Amygdala (tissue), 56 donors: ENCODE data around the gene RGS7.
"Not testable (repeated sequence)": the region's sequence is repeated elsewhere in the genome, so short reads cannot be mapped to it uniquely, and the experiment has no call there.

ENCODE experiments used
- DNase-seq, 56 donors: peaks; one replicate each; lab custom pipeline; 2025; lab: John Stamatoyannopoulos, UW

The RGS7 gene

DNA sequence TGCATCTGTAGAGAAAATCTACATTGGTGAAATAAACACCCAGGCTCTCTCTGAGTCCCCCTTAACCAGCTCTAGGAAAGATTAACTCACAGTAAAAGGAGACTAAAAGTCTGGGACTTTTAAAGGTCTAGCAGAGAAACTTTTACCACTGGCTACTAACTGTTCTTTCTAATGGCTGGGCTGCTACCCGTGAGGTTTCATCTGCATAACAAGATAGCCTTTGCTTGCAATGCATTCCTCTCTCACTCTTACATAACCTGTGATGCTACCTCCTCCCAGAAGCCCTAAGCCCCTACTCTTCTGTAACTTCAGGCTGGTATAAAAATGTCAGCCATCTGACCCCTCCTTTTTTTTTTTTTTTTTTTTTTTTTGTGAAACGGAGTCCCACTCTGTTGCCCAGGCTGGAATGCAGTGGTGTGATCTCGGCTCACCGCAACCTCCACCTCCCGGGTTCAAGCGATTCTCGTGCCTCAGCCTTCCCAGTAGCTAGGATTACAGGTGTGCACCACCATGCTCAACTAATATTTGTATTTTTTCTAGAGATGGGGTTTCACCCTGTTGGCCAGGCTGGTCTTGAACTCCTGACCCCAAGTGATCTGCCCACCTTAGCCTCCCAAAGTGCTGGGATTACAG, 344.2 kb downstream of the RGS7 start:
- no peak for DNase-seq

DNA sequence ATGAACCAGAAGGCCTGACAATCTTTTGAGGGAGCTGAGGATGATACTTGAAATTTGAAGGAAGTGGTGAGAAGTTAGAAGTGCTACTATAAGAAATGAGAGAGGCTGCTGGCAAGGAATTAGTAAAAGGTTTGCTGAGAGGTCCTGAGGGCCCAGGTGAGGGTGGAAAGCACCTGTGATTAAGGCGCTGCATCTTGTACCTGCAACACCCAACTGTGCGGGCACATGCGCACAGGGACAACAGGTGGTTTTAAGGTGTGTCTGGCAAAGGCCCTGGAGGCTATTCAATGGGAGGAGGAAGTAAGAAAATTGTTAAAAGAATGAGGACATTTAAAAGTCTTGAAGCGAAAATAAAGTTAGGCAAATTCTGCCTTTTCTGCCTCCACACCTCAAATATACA, 349.3 kb downstream of the RGS7 start:
- no peak for DNase-seq

DNA sequence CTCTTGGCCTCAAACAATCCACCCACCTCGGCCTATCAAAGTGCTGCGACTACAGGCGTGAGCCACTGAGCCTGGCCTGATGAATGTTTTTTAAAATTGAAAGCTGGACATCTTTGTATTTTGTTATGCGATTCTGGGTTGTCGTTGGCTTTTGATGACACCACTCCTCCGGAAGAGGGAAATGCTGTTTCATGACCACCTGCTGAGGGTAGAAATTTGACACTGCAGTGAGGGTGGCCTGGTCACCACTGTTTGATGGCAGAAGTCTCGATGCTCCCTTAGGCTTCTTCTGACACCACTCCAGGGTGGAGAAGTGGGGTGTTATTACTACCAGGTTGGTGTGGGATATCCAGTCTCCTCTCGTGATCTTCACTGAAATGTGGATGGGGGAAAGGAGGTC, 357.2 kb downstream of the RGS7 start:
- DNase-seq = no peak

DNA sequence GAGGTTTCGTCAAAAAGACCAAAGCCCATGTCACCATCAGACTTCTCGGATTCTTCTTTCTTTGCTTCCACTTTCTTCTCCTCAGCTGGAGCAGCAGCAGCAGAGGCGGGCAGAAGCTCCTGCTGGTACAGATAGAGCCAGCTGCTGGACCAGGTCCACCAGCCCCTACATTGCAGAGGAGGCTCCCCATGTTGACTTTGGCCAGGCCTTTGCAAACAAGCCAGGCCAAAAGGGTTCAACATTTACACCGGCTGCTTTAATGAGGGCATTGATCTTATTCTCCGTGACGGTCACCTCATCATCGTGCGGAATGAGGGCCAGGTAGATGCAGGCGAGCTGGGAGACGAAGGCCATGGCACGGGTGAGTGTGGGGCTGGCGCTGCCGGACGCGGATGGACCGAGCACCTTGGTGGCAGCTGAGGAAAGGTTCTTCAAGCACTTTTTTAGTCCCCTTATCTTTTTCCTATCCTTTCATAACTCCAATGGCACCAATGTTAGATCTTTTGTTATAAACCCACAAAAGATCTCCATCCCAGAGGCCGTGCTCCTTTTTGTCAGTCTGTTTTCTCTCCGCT, 358.5 kb downstream of the RGS7 start:
- DNase-seq = no peak

DNA sequence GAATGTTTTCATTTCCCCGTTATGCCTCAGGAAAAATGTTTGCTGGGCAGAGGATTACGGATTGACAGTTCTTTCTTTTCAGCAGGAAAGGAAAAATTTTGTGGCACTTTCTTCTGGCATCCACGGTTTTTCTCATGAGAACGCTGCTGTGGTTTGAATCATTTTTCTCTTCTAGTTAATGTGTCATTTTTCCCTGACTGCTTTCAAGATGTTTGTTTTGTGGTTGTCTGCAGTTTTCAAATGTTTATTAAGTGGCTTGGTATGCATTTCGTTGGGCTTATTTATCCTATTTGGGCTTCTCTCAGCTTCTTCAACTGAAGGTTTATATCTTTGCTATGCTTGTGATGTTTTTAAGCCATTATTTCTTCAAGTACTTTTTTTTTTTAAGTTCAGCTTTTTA, 359.0 kb downstream of the RGS7 start:
- DNase-seq = no peak

DNA sequence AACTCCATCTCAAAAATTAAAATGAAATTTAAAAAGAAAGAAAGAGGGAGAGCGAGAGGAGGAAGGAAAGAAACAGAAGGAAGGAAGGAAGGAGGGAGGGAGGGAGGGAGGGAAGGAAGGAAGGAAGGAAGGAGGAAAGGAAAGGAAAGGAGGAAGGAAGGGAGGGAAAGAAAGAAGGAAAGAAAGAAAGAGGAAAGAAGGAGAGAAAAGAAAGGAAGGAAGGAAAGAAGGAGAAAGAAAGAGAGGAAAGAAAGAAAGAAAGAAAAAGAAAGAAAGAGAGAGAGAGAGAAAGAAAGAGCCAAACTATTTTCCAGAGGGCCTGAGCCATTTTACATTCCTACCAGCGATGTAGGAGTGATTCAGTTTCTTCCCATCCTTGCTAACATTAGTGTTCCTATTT, 364.0 kb downstream of the RGS7 start:
- no peak for DNase-seq

DNA sequence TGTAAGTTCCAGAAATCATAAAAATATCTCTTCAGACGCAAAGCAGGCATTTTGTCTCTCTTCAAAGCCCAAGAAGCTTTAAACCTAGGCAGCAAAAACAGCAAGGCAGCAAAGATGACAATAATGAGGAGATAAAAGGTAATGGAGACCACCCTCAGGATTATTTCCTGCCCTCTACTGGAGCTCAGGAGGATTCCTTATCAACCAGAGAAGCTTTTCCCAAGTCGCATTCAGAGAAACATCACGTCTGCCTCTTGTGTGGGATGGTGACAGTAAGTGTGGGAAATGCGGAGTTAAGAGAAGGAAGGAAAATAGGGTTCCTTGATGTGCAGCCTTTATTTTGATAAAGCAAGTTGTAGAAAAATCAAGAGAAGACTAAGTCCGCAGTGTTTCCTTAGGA, 365.8 kb downstream of the RGS7 start:
- DNase-seq = no peak

DNA sequence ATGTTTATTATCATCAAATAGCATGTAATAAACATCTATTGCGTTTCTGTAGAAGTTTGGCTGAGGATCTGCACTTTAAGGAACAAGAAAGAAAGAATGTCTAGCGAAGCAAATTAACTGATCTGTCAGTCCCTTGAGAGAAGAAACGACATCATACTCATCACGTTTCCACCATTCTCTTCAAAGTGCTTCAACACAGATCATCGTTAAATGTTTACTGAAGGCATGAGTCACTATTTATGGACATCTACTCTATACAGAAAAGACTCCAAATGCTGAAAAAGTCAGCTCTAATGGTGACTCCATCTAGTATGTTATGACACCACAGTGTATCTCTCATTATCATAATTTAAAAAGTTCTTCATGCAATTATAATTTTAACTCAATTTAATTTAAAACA, 369.1 kb downstream of the RGS7 start:
- DNase-seq = no peak

DNA sequence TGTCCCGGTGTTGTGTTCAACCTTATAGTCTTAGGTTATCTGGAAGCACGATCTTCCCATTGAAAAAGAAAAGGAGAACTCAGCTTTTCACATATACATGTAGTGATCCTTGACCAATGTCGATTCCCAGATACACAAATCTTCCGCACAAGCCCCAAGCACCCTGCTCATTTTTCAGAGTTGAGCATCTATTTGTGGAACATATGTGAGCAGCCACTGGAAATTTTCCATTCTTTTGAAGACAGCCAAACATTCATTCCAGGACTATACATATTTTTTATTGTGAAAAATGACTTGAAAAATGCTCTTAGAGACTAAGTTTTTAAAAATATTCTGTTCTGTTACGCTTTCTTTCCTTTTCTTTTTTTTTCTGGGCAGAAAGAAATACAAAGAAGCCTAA, 371.9 kb downstream of the RGS7 start:
- no peak for DNase-seq

DNA sequence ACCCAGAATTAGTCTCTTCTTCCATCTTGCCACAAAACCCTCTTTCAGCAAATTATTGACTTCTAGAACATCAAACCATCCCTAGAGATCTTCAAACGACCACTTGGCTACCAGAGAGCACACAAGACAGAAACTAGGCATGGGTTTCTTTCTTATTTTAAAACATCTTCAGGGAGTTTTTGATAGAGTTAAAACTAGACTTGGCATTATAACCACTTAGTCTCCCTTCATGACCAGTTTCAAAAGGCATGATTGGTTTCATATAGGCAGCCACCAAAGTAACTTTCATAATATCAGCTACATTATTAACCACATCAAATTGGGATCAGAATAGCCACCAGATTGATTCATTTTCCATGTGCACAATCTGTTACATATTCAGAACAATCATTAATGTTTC, 376.7 kb downstream of the RGS7 start:
- DNase-seq = no peak

DNA sequence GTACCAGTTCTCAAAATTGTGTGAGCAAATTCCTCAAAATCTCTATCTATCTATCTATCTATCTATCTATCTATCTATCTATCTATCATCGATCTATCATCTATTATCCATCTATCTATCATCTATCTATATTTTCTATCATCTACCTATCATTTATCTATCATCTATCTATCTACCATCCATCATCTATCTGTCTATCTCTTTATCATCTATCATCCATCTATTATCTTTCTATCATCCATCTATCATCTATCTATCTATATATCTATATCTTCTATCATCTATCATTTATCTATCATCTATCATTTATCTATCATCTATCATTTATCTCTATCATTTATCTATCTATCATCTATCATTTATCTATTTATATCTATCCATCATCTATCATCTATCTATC, 380.3 kb downstream of the RGS7 start:
- no peak for DNase-seq

DNA sequence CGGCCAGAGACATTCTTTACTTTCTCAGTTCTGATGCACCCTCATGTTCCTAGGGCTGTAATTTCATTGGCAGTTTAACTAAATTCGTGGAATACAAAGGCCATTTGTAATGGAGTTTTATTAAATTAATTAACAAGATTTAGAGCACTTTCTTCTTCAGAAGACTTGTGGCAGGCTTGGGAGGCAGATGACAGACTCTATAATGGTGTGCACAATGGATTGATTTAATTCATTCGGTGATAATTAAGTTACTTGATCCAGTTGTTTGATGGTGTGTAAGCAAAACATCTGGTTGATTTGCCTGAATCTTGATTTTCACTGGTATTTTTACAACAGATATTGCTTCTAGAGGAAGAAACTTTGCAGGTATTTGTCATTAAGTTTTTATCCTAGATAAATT, 383.1 kb downstream of the RGS7 start:
- no peak for DNase-seq

DNA sequence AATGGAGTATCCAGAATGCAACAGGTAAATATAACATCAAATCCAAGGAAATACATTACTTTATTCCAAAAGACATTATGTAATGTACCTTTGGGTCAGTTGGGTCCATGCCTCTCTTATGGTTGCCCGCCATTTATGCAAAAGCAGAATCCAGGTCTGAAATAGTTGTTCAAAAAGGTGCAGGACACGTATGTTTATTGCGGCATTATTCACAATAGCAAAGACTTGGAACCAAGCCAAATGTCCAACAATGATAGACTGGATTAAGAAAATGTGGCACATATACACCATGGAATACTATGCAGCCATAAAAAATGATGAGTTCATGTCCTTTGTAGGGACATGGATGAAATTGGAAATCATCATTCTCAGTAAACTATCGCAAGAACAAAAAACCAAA, 384.9 kb downstream of the RGS7 start:
- not testable (repeated sequence) for DNase-seq

DNA sequence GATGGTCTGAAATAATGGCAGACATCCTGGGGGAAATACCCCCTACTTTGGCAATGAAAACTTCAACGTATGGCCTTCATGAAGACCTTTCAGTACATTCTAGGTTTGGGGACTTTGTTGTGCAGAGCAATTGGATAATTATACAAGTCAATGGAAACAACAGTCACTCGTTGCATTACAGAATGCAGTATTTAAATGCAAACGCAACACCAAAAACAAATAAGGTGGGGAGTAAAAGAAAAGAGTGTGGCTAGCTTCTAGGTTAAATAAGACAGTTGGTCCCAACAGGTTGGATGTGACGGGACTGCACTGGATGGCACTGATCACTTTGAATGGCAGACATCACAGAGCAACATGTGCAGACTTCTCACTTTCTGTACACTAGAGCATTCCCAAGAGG, 386.8 kb downstream of the RGS7 start:
- no peak for DNase-seq

DNA sequence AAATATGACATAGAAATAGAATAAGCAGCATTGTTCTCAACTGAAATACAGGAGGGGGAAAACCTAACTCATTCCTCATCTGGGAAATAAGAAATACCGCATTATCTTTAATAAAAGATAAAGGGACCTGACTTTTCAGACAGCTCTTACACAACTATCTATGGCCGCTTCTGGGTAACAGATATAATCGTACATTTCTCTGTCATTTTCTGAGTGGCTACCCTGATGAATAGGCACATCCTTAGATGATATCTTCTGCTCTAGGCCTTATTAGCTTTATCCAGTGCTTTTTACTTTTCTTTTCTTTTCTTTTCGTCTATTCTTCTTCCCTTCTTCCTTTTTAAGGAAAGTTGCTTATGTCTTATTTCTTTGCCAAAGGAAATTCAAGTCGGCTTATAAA, 388.1 kb downstream of the RGS7 start:
- no peak for DNase-seq

DNA sequence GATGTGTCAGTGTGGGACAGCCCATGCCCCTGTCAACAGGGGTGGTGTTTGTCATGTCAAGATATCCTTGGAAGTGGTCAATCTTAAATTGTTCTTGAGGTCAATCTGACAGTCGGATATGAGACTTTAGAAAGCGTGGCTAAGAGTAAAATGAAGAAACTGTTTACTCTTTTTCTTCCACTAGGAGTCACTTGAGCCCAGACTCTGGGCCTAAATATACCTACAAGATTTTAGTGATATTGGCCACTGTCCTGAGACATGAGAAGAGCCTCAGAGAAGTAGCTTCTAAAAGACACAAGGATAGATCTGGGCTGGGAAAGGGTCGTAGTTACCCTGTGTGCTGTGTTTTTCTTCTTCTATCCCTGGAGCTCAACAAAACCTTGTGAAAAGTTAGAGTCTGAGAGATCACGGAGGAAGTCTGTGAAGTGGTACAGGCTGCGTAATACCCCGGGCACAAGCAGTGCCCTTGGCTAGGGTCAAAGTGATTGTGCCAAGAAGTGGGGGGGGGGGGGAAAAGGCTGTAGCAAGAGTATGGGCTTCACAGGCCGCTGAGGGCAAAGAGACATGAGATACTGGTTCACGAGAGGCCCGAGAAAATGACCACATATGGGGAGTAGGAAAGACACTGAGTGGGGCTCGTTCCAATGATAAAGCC, 389.8 kb downstream of the RGS7 start:
- DNase-seq = no peak

DNA sequence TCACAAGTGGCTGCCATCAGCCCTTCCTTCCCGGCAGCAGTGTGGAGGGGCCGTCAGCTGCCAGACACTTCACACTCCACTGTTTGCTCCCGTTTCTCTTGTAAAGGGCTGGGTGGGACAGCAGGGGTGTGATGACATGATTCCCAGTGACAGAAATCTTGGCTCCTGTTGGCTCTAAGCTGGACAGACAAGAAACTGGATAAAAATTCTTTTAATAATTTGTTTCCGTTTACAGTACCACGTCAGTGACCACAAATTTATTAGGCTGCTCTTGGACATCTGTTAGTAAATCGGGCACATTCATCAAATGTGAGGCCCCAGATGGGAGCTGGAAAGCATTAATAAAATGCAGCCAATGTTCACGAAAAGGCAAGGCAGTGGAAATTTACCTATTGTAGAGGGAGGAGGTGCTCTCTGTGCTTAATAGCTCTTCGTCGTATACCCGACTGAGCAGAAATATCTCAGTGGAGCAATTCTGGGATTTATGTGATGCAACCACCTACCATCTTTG, 391.4 kb downstream of the RGS7 start:
- DNase-seq = no peak

DNA sequence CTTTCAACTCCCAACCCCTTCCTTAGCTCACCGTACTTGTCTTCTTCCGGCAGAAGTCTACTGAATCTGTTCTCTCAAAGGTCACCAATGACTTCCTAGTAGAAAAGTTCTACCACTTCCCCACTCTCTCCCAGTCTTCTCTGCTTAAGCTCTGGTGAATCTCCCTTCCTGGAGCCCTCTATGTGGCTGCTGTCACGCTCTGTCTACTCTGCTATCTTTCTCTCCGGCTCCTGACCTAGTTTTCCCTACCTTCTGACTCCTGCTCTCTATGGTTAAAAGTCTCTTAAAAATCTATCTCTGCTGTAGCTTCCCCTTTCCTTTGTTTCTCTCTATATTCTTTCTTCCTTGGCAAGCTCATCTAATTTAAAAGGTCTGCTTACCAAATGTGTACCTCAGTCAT, 394.9 kb downstream of the RGS7 start:
- DNase-seq = no peak

DNA sequence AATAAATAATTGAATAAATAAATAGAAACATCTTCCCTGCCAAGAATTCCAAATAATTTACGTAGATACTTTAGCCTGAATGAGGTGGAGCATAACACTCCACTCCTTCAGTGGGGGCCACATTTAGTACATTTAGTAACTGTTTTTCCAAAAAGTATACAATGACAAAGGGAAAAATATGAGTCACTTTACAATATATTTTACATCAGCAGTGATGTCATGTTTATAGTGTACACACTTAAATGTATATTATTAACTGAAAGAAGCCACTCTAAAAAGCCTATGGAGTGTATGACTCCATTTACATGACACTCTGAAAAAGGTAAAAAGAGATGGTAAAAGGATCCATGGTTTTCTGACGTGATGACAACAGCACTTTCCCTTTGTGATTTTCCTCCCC, 400.6 kb downstream of the RGS7 start:
- DNase-seq = no peak

DNA sequence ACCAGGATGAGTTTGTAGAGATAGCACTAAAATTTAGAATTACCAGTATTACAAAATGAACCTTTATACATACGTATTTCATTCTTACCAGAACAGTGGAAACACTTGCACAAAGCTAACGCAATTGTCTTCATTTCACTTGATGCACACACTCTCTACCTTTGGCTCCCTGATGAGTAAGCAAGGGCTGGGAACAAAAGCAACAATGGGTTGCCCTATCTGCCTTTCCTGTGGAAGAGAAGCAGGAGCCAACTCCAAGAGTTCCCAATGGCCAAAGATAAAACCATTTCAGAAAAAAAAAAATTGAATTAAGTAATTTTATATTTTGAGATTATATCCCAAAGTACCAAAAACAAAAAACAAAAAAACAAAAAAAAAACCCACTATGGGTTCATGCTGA, 401.0 kb downstream of the RGS7 start:
- no peak for DNase-seq

DNA sequence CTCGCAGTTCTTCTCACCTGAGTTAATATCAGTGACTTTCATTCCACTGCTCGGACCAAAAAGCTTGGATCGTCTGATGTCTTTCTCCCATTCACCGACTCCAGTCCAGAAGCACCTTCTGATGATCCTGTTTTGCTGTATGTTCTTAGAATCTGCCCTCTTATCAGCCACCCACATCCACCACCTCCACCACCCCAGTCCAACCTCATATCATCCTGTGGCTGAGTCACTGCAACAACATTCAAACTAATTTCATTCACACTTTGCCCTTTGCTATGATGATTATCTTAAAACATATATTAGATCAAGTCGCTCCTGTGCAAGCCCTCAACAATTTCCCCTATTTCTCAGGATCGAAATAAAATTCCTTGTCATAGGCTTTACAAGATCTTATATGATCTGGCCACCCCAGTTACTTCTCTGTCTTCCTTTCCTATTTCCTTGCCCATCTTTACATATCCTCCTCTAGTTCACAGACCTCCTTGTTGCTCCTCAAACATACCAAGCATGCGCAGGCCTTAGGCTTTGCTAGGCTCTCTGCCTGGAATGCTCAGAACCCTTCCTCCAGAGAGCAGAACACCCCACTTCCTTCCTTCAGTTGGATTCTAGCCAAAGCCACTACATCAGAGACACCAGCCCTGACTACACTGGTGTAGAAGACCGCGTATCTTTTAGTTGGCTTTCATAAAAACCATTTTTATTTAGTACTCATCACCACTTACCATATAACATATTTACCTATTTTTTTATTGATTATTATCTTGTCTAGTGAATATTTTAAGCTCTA, 409.4 kb downstream of the RGS7 start:
- DNase-seq = no peak
